HepG2 (cell line): ENCODE measurements around the gene CTXN1. TPM values are rescaled to one million over a fixed set of nuclear protein-coding genes. Genes with fewer than 3 reads are reported as not detected.

Experiments
- EP300 ChIP-seq, 3 experiments: sonication (generic) in 1 of 3; formaldehyde crosslinking in 1 of 3; IDR thresholded peaks; 2 replicates each; pipeline versions ENCODE4 v1.5.1 to v1.6.1; 2011 to 2020; ENCODE audit warnings: low read depth in 2 of 3, low read length in 2 of 3, borderline replicate concordance in 1 of 3, improper control_type of control experiment in 1 of 3, mild to moderate bottlenecking in 1 of 3, missing genetic modification reagents in 1 of 3, moderate library complexity in 1 of 3
- GABPB1 ChIP-seq: IDR thresholded peaks from 2 replicates; pipeline ENCODE4 v1.6.1; 2016; ENCODE audit warnings: mild to moderate bottlenecking, missing genetic modification reagents, moderate library complexity, missing compliant biosample characterization
- HDAC6 ChIP-seq: fragments of 200-600 bp; sonication (generic); IDR thresholded peaks from 2 replicates; pipeline ENCODE4 v1.7.0; 2017; ENCODE audit warnings: mild to moderate bottlenecking, antibody characterized with exemption, low read length, low read depth
- HNRNPL ChIP-seq: fragments of 200-400 bp; formaldehyde crosslinking; IDR thresholded peaks from 2 replicates; pipeline ENCODE4 v1.6.1; 2017; ENCODE audit warnings: mild to moderate bottlenecking, low read depth, low read length
- HNRNPLL ChIP-seq: fragments of 200-400 bp; formaldehyde crosslinking; IDR thresholded peaks from 2 replicates; pipeline ENCODE4 v1.6.1; 2017; ENCODE audit warnings: mild to moderate bottlenecking, low read depth, low read length; ENCODE audit not compliant: poor library complexity, severe bottlenecking
- IRX3 ChIP-seq: sonication (generic); formaldehyde crosslinking; IDR thresholded peaks from 2 replicates; pipeline ENCODE4 v1.8.1; 2023; ENCODE audit warnings: mild to moderate bottlenecking, low read depth, missing genetic modification reagents, borderline replicate concordance
- MTA3 ChIP-seq: sonication (generic); formaldehyde crosslinking; IDR thresholded peaks from 2 replicates; pipeline ENCODE4 v1.4.0; 2020; ENCODE audit warnings: missing genetic modification reagents
- MTF1 ChIP-seq: sonication (generic); formaldehyde crosslinking; IDR thresholded peaks from 2 replicates; pipeline ENCODE4 v1.5.0; 2020; ENCODE audit warnings: missing genetic modification reagents
- NFATC3 ChIP-seq: sonication (generic); formaldehyde crosslinking; IDR thresholded peaks from 2 replicates; pipeline ENCODE4 v1.5.1; 2020; ENCODE audit warnings: mild to moderate bottlenecking, missing genetic modification reagents
- PHB2 ChIP-seq: fragments of 450-650 bp; IDR thresholded peaks from 2 replicates; pipeline ENCODE4 v1.6.1; 2018; ENCODE audit not compliant: partially characterized antibody
- SALL1 ChIP-seq: sonication (generic); formaldehyde crosslinking; IDR thresholded peaks from 2 replicates; pipeline ENCODE4 v1.8.0; 2022; ENCODE audit warnings: mild to moderate bottlenecking, missing genetic modification reagents
- U2AF1 ChIP-seq: fragments of 200-400 bp; formaldehyde crosslinking; optimal IDR thresholded peaks from 2 replicates; pipeline ENCODE3; 2017; ENCODE audit warnings: mild to moderate bottlenecking, low read depth, low read length
- U2AF2 ChIP-seq: fragments of 200-400 bp; formaldehyde crosslinking; IDR thresholded peaks from 2 replicates; pipeline ENCODE4 v1.6.1; 2017; ENCODE audit warnings: low read depth, mild to moderate bottlenecking, low read length
- ZFP36L1 ChIP-seq: sonication (generic); formaldehyde crosslinking; IDR thresholded peaks from 2 replicates; pipeline ENCODE4 v1.8.0; 2022; ENCODE audit warnings: mild to moderate bottlenecking, missing genetic modification reagents, moderate library complexity
- ZFP37 ChIP-seq: sonication (generic); formaldehyde crosslinking; IDR thresholded peaks from 2 replicates; pipeline ENCODE4 v1.4.0; 2020; ENCODE audit warnings: missing genetic modification reagents, borderline replicate concordance
- ZFP90 ChIP-seq: sonication (generic); formaldehyde crosslinking; IDR thresholded peaks from 2 replicates; pipeline ENCODE4 v1.8.0; 2022; ENCODE audit warnings: missing genetic modification reagents, mild to moderate bottlenecking, inconsistent platforms, borderline replicate concordance
- ZFX ChIP-seq: sonication (generic); formaldehyde crosslinking; IDR thresholded peaks from 2 replicates; pipeline ENCODE4 v1.4.0; 2020; ENCODE audit warnings: mild to moderate bottlenecking, low read depth, missing genetic modification reagents, moderate library complexity
- ZNF260 ChIP-seq: sonication (generic); formaldehyde crosslinking; IDR thresholded peaks from 2 replicates; pipeline ENCODE4 v1.4.0; 2020; ENCODE audit warnings: missing genetic modification reagents, low read depth, mild to moderate bottlenecking, borderline replicate concordance
- ZNF331 ChIP-seq: sonication (generic); formaldehyde crosslinking; IDR thresholded peaks from 2 replicates; pipeline ENCODE4 v1.4.0; 2020; ENCODE audit warnings: missing genetic modification reagents
- ZNF441 ChIP-seq: sonication (generic); formaldehyde crosslinking; IDR thresholded peaks from 2 replicates; pipeline ENCODE4 v1.7.0; 2021; ENCODE audit warnings: missing genetic modification reagents, borderline replicate concordance
- ZNF501 ChIP-seq: sonication (generic); formaldehyde crosslinking; IDR thresholded peaks from 2 replicates; pipeline ENCODE4 v1.5.1; 2020; ENCODE audit warnings: mild to moderate bottlenecking, moderate library complexity, missing genetic modification reagents
- ZNF562 ChIP-seq: sonication (generic); formaldehyde crosslinking; IDR thresholded peaks from 2 replicates; pipeline ENCODE4 v1.8.0; 2022; ENCODE audit warnings: missing genetic modification reagents, borderline replicate concordance
- ZNF570 ChIP-seq: sonication (generic); formaldehyde crosslinking; IDR thresholded peaks from 2 replicates; pipeline ENCODE4 v1.4.0; 2020; ENCODE audit warnings: mild to moderate bottlenecking, missing genetic modification reagents, borderline replicate concordance
- ZNF607 ChIP-seq: sonication (generic); formaldehyde crosslinking; IDR thresholded peaks from 2 replicates; pipeline ENCODE4 v1.5.1; 2020; ENCODE audit warnings: missing genetic modification reagents, mild to moderate bottlenecking, borderline replicate concordance
- ZNF777 ChIP-seq: sonication (generic); formaldehyde crosslinking; IDR thresholded peaks from 2 replicates; pipeline ENCODE4 v1.4.0; 2020; ENCODE audit warnings: missing genetic modification reagents
- ZSCAN31 ChIP-seq: sonication (generic); formaldehyde crosslinking; IDR thresholded peaks from 2 replicates; pipeline ENCODE4 v1.5.0; 2020; ENCODE audit warnings: low read depth, mild to moderate bottlenecking, missing genetic modification reagents
- polyA plus RNA-seq, 8 experiments: library from polyadenylated mRNA; depleted of rRNA in 3 of 8; stranded (reverse) in 7 of 8; unstranded in 1 of 8; fragments of >200 nt; fragmentation: Illumina TruSeq in 4 of 8; extraction: Trizol in 4 of 8; gene quantifications; 2 replicates each; pipeline versions ENCODE4 v1.2.1 to v1.2.3, GENCODE V29; 2011 to 2016; ENCODE audit warnings: low read depth in 4 of 8, missing spikeins in 1 of 8, mixed read lengths in 1 of 8; ENCODE audit not compliant: insufficient read depth in 1 of 8
- total RNA-seq, 5 experiments: library from RNA; depleted of rRNA; stranded (reverse); fragments of >200 nt; fragmentation: Illumina TruSeq; extraction: Trizol; gene quantifications; 2 replicates each; pipeline ENCODE4 v1.2.3, GENCODE V29; 2016; ENCODE audit warnings: low read depth in 1 of 5
- TF ChIP-seq, protein P1 (sequence below): sonication (generic); formaldehyde crosslinking; IDR thresholded peaks from 2 replicates; pipeline ENCODE4 v1.4.0; 2020; ENCODE audit warnings: missing genetic modification reagents, borderline replicate concordance

CTXN1 gene
- total and polyA plus RNA-seq, 2 of the 13 experiments (the other 11 are each of a cell fraction or from before 2014, with no cell fraction given): 0.11 TPM; not detected in 1

- TF ChIP-seq ZNF570 (CRISPR knock-in tag) (0 out of 2 replicates have a peak, but pooled peaks have one; percentile 27), MTA3 (CRISPR knock-in tag) (no peak), ZNF501 (CRISPR knock-in tag) (peak; percentile 18; the same call in 1 of the 2 replicates), ZNF777 (CRISPR knock-in tag) (no peak), MTF1 (CRISPR knock-in tag) (no peak), HDAC6 (no peak), U2AF1 (no peak), ZNF441 (CRISPR knock-in tag) (peak; percentile 46; the same call in 1 of the 2 replicates), ZFX (no peak), GABPB1 (CRISPR knock-in tag) (no peak), ZFP37 (no peak), SALL1 (peak; percentile 43), U2AF2 (no peak), HNRNPL (no peak), ZNF331 (CRISPR knock-in tag) (peak; percentile 16; the same call in 1 of the 2 replicates), IRX3 (no peak), ZNF260 (CRISPR knock-in tag) (no peak), EP300 (IDR thresholded peaks at IDR 0.05; ENCODE audit: low read depth in 2 of 2, low read length in 2 of 2) (peak in 1 of 2 experiments; percentile 37; a peak in 1 of 4 replicates), EP300 (CRISPR knock-in tag; IDR thresholded peaks at IDR 0.05; ENCODE audit: borderline replicate concordance) (no peak), NFATC3 (CRISPR knock-in tag) (no peak), ZNF562 (CRISPR knock-in tag) (no peak), ZFP90 (CRISPR knock-in tag) (0 out of 2 replicates have a peak, but pooled peaks have one; percentile 16), ZNF607 (peak; percentile 94), ZFP36L1 (no peak), ZSCAN31 (CRISPR knock-in tag) (no peak), PHB2 (no peak), HNRNPLL (peak; percentile 56)
- TF ChIP-seq, protein P1, sequence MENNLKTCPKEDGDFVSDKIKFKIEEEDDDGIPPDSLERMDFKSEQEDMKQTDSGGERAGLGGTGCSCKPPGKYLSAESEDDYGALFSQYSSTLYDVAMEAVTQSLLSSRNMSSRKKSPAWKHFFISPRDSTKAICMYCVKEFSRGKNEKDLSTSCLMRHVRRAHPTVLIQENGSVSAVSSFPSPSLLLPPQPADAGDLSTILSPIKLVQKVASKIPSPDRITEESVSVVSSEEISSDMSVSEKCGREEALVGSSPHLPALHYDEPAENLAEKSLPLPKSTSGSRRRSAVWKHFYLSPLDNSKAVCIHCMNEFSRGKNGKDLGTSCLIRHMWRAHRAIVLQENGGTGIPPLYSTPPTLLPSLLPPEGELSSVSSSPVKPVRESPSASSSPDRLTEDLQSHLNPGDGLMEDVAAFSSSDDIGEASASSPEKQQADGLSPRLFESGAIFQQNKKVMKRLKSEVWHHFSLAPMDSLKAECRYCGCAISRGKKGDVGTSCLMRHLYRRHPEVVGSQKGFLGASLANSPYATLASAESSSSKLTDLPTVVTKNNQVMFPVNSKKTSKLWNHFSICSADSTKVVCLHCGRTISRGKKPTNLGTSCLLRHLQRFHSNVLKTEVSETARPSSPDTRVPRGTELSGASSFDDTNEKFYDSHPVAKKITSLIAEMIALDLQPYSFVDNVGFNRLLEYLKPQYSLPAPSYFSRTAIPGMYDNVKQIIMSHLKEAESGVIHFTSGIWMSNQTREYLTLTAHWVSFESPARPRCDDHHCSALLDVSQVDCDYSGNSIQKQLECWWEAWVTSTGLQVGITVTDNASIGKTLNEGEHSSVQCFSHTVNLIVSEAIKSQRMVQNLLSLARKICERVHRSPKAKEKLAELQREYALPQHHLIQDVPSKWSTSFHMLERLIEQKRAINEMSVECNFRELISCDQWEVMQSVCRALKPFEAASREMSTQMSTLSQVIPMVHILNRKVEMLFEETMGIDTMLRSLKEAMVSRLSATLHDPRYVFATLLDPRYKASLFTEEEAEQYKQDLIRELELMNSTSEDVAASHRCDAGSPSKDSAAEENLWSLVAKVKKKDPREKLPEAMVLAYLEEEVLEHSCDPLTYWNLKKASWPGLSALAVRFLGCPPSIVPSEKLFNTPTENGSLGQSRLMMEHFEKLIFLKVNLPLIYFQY (CRISPR knock-in tag): peak; percentile 94; the same call in 1 of the 2 replicates
These were observed 7.1 kb downstream of the CTXN1 start (continued) for GRCh38 chr19:7918615-7919421.
